OCI-LY7 (cell line): ENCODE measurements around the gene PLXNA3.

Experiments
- CTCF ChIP-seq: fragments of 200-600 bp; sonication (generic); conservative IDR thresholded peaks from 2 replicates; pipeline ENCODE4 v1.5.1; 2014; ENCODE audit warnings: mild to moderate bottlenecking, antibody characterized with exemption, low read length, moderate library complexity, mixed read lengths
- EZH2phosphoT487 ChIP-seq: fragments of 200-600 bp; sonication (generic); IDR thresholded peaks from 2 replicates; pipeline ENCODE4 v1.6.1; 2018; ENCODE audit warnings: low read depth, borderline replicate concordance, mild to moderate bottlenecking, mixed run types, antibody characterized with exemption, low read length, moderate library complexity, mixed read lengths

GRCh38 chrX:154487518-154488290 lies 29.6 kb downstream of the PLXNA3 start:
- TF ChIP-seq CTCF (no peak), EZH2phosphoT487 (no peak)
